Smooth muscle cell of the umbilical artery (primary cell): Measurements from ENCODE around the gene FAM98A. TPM values are rescaled to one million over a fixed set of nuclear protein-coding genes. Genes with fewer than 3 reads are reported as not detected.

Experiments used
- total RNA-seq: library from RNA; depleted of rRNA; stranded (reverse); fragments of >200 nt; gene quantifications from 2 replicates; pipeline ENCODE4 v1.2.3, GENCODE V29; 2014

The FAM98A gene
- 68.0 and 126 TPM in 2 replicates for total RNA-seq

GRCh38 chr2:33599175-33599942, at the start of gene FAM98A:
Gene FAM98A, minus strand, starts transcription at chr2:33599299. Its CDS starts 78 bp downstream, at chr2:33599221.

Other genes with a start within 250 kb of the FAM98A start
- gene RASGRP3, start 122.7 kb downstream of the FAM98A start, total RNA-seq: 0.69 and 1.8 TPM in 2 replicates